Calu3 (cell line): ENCODE measurements around the gene GDI1. TPM values are rescaled to one million over a fixed set of nuclear protein-coding genes. Genes with fewer than 3 reads are reported as not detected.
A peak's percentile ranks its signal among the peaks of the same experiment; 100 is the strongest.
"Not testable (repeated sequence)": the region's sequence is repeated elsewhere in the genome, so short reads cannot be mapped to it uniquely, and the experiment has no call there.

Source experiments
- Bru-seq: library from RNA; stranded (reverse); fragments of 400-500 nt; gene quantifications from one replicate; lab custom pipeline; 2021; lab: Mats Ljungman, UMichigan
- BruChase-seq, 2 experiments: library from RNA; stranded (reverse); fragments of 400-500 nt; gene quantifications; one replicate each; lab custom pipeline; 2021; lab: Mats Ljungman, UMichigan
- BruUV-seq: library from RNA; stranded (reverse); fragments of 400-500 nt; replicated peaks from 2 replicates; lab custom pipeline; 2021; lab: Mats Ljungman, UMichigan
- CTCF ChIA-PET: fragments of 300-600 bp; sonication (Branson Sonifier 250); formaldehyde crosslinking; loops from one replicate; lab custom pipeline; 2022; ENCODE audit warnings: antibody characterized with exemption; lab: Charles Lee
- DNase-seq: peaks from one replicate; pipeline ENCODE4 v3.0.0; 2022
- H3K27ac Mint-ChIP-seq: one replicate; pipeline ENCODE4 v1.8.0; 2022; ENCODE audit warnings: mixed read lengths; ENCODE audit not compliant: unreplicated experiment
- H3K27me3 Mint-ChIP-seq: one replicate; pipeline ENCODE4 v1.8.0; 2022; ENCODE audit warnings: mixed read lengths; ENCODE audit not compliant: unreplicated experiment
- H3K36me3 Mint-ChIP-seq: one replicate; pipeline ENCODE4 v1.8.0; 2022; ENCODE audit warnings: mild to moderate bottlenecking, moderate library complexity, mixed read lengths; ENCODE audit not compliant: insufficient read depth, unreplicated experiment
- H3K4me1 Mint-ChIP-seq: one replicate; pipeline ENCODE4 v1.8.0; 2022; ENCODE audit warnings: mild to moderate bottlenecking, low read depth, mixed read lengths; ENCODE audit not compliant: unreplicated experiment
- H3K4me3 Mint-ChIP-seq: one replicate; pipeline ENCODE4 v1.8.0; 2022; ENCODE audit warnings: mild to moderate bottlenecking, low read depth, moderate library complexity, mixed read lengths; ENCODE audit not compliant: unreplicated experiment
- H3K9me3 Mint-ChIP-seq: one replicate; pipeline ENCODE4 v1.8.0; 2022; ENCODE audit warnings: low read depth, mixed read lengths; ENCODE audit not compliant: unreplicated experiment
- intact Hi-C: fragments of 100-400 bp; cut with micrococcal nuclease; formaldehyde crosslinking; loops from one replicate; pipeline ENCODE4 v1.10.0; 2022; ENCODE audit not compliant: unreplicated experiment
- long read RNA-seq: library from polyadenylated mRNA; stranded (forward); transcript quantifications from one replicate; pipeline ENCODE4 v2.0.0, GENCODE V29; 2022
- total RNA-seq: library from RNA; stranded (reverse); gene quantifications from 2 replicates; pipeline ENCODE4 v1.2.3, GENCODE V29; 2022
- TF ChIP-seq, protein P1 (sequence below): fragments of 200-600 bp; IDR thresholded peaks from one replicate; pipeline ENCODE4 v1.8.0; 2022; ENCODE audit warnings: antibody characterized with exemption; ENCODE audit not compliant: unreplicated experiment

GDI1 gene
- total RNA-seq (118 and 130 TPM in 2 replicates), Bru-seq, nascent RNA (percentile 68 among the genes with signal in this experiment), BruChase-seq, experiment 1, labeled RNA remaining after a 6-hour chase (percentile 95 among the genes with signal in this experiment), BruChase-seq, experiment 2, labeled RNA remaining after a 2-hour chase (percentile 91 among the genes with signal in this experiment)
- long read RNA-seq, transcript GDI1-206 (3 exons, 754 nt), result minor isoform, 5 of 143 reads
- long read RNA-seq, transcript GDI1-204 (11 exons, 2,474 nt), result major isoform, 80 of 143 reads
- long read RNA-seq, partial matches to known transcripts, result 30 of 143 reads
- long read RNA-seq, other reads (novel, unspliced or antisense), result 26 of 143 reads

DNA sequence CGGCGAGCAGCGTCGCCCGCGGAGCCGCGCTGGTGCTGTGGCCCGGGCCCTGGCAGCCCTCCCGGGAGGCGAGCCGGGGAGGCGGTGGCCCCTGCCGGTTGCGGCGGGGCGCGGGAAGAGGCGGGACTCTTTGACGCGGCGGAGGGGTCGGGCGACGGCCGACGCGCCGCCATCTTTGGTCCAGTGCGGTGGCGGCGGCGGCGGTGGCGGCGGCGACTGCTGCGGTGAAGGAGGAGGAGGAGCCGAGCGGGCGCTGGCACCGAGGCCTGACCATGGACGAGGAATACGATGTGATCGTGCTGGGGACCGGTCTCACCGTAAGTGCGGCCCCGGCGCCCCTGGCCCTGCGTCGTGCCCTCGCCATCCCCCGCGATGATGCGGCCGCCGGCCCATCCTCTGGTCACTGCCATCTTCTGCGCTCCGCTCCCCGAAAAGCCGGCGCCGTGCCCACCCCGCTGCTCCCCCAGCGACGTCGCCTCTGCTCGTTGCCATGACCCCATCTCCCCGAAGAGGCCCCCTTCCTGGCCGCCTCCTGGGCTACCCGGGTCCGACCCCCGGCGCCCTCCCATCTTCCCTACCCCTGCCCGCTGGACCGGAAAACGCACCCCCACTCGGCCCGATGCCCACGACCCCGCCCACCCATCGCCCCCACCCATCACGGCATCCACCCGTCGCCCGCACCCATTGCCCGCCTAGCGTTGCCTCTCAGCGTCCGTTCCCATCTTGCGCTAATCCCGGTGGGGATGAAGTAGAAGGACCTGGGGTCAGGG, at the start of gene GDI1:
Gene GDI1, plus strand, starts transcription at position 172 of the 770 bp plus-strand sequence. Its CDS starts 101 bp downstream, at position 273.
- H3K27ac Mint-ChIP-seq, result peak within 1 kb of the TSS; percentile 72
- peak within 1 kb of the TSS; percentile 76 for H3K4me3 Mint-ChIP-seq
- TF ChIP-seq, protein P1, sequence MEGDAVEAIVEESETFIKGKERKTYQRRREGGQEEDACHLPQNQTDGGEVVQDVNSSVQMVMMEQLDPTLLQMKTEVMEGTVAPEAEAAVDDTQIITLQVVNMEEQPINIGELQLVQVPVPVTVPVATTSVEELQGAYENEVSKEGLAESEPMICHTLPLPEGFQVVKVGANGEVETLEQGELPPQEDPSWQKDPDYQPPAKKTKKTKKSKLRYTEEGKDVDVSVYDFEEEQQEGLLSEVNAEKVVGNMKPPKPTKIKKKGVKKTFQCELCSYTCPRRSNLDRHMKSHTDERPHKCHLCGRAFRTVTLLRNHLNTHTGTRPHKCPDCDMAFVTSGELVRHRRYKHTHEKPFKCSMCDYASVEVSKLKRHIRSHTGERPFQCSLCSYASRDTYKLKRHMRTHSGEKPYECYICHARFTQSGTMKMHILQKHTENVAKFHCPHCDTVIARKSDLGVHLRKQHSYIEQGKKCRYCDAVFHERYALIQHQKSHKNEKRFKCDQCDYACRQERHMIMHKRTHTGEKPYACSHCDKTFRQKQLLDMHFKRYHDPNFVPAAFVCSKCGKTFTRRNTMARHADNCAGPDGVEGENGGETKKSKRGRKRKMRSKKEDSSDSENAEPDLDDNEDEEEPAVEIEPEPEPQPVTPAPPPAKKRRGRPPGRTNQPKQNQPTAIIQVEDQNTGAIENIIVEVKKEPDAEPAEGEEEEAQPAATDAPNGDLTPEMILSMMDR, result no peak
- DNase-seq, result peak; percentile 65
- intact Hi-C loops, result no loop called here
- CTCF ChIA-PET, result no interaction called here
- no peaks in the 10 kb centered on the region for H3K4me1 Mint-ChIP-seq
- BruUV-seq, result TSS peak; percentile 23
- no peaks in the 10 kb centered on the region for H3K27me3 Mint-ChIP-seq
- peaks cover 55% of the 10 kb centered on the region for H3K36me3 Mint-ChIP-seq
- H3K9me3 Mint-ChIP-seq, result no peaks in the 10 kb centered on the region

DNA sequence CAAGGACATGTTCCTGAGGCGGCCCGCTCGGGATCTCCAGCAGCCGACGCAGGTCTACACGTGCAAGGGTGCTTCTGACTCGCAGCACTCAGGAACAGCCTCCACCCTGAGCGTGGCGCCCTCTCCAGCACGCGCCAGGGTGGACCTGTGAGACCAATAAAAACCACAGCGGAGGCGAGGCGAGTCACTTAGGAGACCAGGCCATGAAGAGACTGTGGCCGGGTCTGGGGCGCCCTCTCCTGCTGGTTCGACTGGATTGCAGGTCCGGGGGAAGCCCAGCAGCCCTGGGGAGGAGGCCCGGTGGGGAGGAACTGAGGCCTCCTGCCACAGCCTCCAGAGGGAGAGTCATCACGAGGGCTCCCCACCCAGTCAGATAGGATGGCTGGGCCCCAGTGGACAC, 48.9 kb upstream of the GDI1 start:
- BruUV-seq, H3K4me3 Mint-ChIP-seq, CTCF ChIA-PET, H3K27ac Mint-ChIP-seq, DNase-seq, H3K36me3 Mint-ChIP-seq, H3K27me3 Mint-ChIP-seq, intact Hi-C loops, H3K4me1 Mint-ChIP-seq, H3K9me3 Mint-ChIP-seq: not testable (repeated sequence)

DNA sequence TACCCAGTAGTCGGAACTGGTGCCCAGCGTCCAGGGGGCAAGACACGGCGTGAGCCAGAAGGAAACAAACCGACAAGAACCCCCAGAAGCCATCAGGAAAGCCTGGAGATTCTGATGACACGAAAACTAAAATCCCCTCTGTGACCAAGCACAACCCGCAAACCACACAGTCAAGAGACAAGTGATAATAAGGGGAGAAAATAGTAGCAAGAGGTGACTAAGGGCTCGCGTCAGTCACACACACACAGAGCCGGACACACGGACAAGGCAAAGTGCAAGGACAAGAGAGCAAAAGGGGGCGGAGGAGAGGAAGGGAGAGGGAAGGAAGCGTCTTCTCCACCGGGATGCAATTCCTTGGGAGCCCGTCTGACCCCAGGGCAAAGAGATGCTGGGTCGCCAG, 48.3 kb upstream of the GDI1 start:
- H3K4me1 Mint-ChIP-seq, H3K9me3 Mint-ChIP-seq, intact Hi-C loops, H3K4me3 Mint-ChIP-seq, DNase-seq, H3K27ac Mint-ChIP-seq, H3K36me3 Mint-ChIP-seq, BruUV-seq, CTCF ChIA-PET, H3K27me3 Mint-ChIP-seq: not testable (repeated sequence)

DNA sequence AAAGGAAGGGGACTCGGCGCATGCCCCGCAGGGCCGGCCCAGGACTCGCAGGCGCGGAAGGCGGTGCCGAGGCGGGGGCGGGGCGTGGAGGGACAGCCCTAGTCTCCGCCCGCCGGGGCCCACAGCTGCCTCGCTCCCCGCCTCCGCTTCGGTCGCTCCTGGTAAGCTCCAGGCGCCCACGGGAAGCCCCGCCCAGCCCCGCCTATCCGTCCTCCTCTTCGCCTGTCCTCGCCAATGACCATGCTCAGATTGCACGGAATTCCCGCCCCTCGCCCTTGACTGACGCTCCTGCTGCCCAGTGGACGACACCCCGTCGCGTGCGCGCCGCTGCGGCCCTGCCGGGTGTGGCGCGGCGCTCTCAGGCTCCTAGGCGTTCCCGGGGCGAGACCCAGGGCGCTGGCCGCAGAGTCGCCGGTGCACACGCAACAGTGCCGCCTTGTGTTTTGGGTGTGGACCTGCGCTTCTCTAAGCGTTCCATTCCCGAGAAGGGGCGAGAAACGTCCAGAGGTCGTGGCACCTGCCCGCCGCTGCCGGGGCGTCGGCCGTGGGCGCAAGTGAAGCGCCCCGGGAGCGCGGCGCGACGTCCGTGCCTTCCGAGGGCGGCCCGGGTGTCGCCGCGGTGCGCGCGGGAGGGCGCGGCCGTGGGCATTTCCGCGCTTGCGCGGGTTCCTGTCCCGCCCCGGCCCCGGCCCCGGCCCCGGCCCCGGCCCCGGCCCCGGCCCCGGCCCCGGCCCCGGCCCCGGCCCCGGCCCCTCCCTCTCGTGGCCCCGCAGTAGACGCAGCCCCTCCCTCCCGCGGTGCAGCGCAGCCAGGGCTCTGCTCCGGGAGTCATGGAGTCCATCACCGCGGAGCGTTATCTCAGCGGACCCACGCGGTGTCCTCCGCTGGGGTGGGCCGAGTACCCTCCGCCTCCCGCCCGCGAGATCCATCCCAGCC, 46.9 kb upstream of the GDI1 start:
- CTCF ChIA-PET, H3K4me3 Mint-ChIP-seq, H3K36me3 Mint-ChIP-seq, intact Hi-C loops, DNase-seq, H3K4me1 Mint-ChIP-seq, H3K27me3 Mint-ChIP-seq, H3K27ac Mint-ChIP-seq, H3K9me3 Mint-ChIP-seq, BruUV-seq: not testable (repeated sequence)

DNA sequence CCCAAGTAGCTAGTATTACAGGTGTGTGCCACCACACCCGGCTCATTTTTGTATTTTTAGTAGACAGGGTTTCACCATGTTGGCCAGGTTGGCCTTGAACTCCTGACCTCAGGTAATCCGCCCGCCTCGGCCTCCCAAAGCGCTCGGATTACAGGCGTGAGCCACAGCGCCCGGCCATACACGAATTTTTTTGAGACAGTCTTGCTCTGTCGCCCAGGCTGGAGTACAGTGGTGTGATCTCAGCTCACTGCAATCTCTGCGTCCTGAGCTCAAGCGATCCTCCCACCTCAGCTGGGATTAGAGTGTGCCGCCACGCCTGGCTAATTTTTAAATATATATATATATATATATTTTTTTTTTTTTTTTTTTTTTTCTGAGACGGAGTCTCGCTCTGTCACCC, 40.6 kb upstream of the GDI1 start:
- BruUV-seq, DNase-seq, intact Hi-C loops, H3K4me3 Mint-ChIP-seq, H3K27ac Mint-ChIP-seq, CTCF ChIA-PET, H3K9me3 Mint-ChIP-seq, H3K4me1 Mint-ChIP-seq: not testable (repeated sequence)
- peaks cover 16% of the 10 kb centered on the region for H3K27me3 Mint-ChIP-seq
- peaks cover 53% of the 10 kb centered on the region for H3K36me3 Mint-ChIP-seq
